Measurements from ENCODE around the gene MYO1B. TPM values are rescaled to one million over a fixed set of nuclear protein-coding genes. Genes with fewer than 3 reads are reported as not detected.

MYO1B gene
- total RNA-seq = 7.0 and 12.2 TPM in 2 replicates

GRCh38 chr2:191245046-191245868 is at the start of gene MYO1B:
MYO1B (plus strand) TSS chr2:191245404; CDS start chr2:191276896, 31,492 bp downstream.
- Mint-ChIP-seq H3K4me3 (ENCODE audit: low read depth) (peak within 1 kb of the TSS; percentile 81), H3K4me1 (ENCODE audit: low read depth) (peaks cover 12% of the 10 kb centered on the region), H3K27ac (peak within 1 kb of the TSS; percentile 9), H3K27me3 (ENCODE audit: low read depth) (peaks cover 32% of the 10 kb centered on the region), H3K9me3 (no peaks in the 10 kb centered on the region), H3K36me3 (ENCODE audit: low read depth) (no peaks in the 10 kb centered on the region)
- intact Hi-C loops (cut with micrococcal nuclease) = loop anchor here (2.0 kb wide), 1 partner anchor 80 kb away; no protein-coding TSS in a partner anchor
- peak; percentile 54 for DNase-seq (ENCODE audit: low spot score)

GRCh38 chr2:191197096-191197495 is 48.1 kb upstream of the MYO1B start:
- H3K9me3 Mint-ChIP-seq = peaks cover 36% of the 10 kb centered on the region
- no peaks in the 10 kb centered on the region for H3K27me3 Mint-ChIP-seq (ENCODE audit: low read depth)
- peaks cover 9% of the 10 kb centered on the region for H3K36me3 Mint-ChIP-seq (ENCODE audit: low read depth)
- H3K4me3 Mint-ChIP-seq (ENCODE audit: low read depth) = no peak overlapping the region
- no peak for DNase-seq (ENCODE audit: low spot score)
- no peak overlapping the region for H3K27ac Mint-ChIP-seq
- peaks cover 34% of the 10 kb centered on the region for H3K4me1 Mint-ChIP-seq (ENCODE audit: low read depth)
- intact Hi-C loops (cut with micrococcal nuclease) = no loop called here

GRCh38 chr2:191198271-191198670 is 46.9 kb upstream of the MYO1B start:
- Mint-ChIP-seq H3K9me3 (peaks cover 29% of the 10 kb centered on the region), H3K27ac (no peak overlapping the region), H3K4me1 (ENCODE audit: low read depth) (peaks cover 41% of the 10 kb centered on the region), H3K27me3 (ENCODE audit: low read depth) (no peaks in the 10 kb centered on the region), H3K4me3 (ENCODE audit: low read depth) (no peak overlapping the region), H3K36me3 (ENCODE audit: low read depth) (peaks cover 8% of the 10 kb centered on the region)
- intact Hi-C loops (cut with micrococcal nuclease) = no loop called here
- DNase-seq (ENCODE audit: low spot score) = no peak

GRCh38 chr2:191199929-191200512 is 45.2 kb upstream of the MYO1B start:
- peaks cover 34% of the 10 kb centered on the region for H3K4me1 Mint-ChIP-seq (ENCODE audit: low read depth)
- intact Hi-C loops (cut with micrococcal nuclease) = no loop called here
- no peak overlapping the region for H3K27ac Mint-ChIP-seq
- no peak overlapping the region for H3K4me3 Mint-ChIP-seq (ENCODE audit: low read depth)
- peaks cover 3% of the 10 kb centered on the region for H3K36me3 Mint-ChIP-seq (ENCODE audit: low read depth)
- H3K9me3 Mint-ChIP-seq = peaks cover 29% of the 10 kb centered on the region
- H3K27me3 Mint-ChIP-seq (ENCODE audit: low read depth) = no peaks in the 10 kb centered on the region
- DNase-seq (ENCODE audit: low spot score) = no peak

GRCh38 chr2:191200910-191201309 is 44.3 kb upstream of the MYO1B start:
- H3K27me3 Mint-ChIP-seq (ENCODE audit: low read depth) = no peaks in the 10 kb centered on the region
- peaks cover 28% of the 10 kb centered on the region for H3K9me3 Mint-ChIP-seq
- H3K36me3 Mint-ChIP-seq (ENCODE audit: low read depth) = peaks cover 2% of the 10 kb centered on the region
- H3K27ac Mint-ChIP-seq = no peak overlapping the region
- H3K4me1 Mint-ChIP-seq (ENCODE audit: low read depth) = peaks cover 34% of the 10 kb centered on the region
- no peak for DNase-seq (ENCODE audit: low spot score)
- intact Hi-C loops (cut with micrococcal nuclease) = no loop called here
- no peak overlapping the region for H3K4me3 Mint-ChIP-seq (ENCODE audit: low read depth)

GRCh38 chr2:191202209-191202721 is 42.9 kb upstream of the MYO1B start:
- H3K27ac Mint-ChIP-seq = no peak overlapping the region
- H3K4me1 Mint-ChIP-seq (ENCODE audit: low read depth) = peaks cover 43% of the 10 kb centered on the region

GRCh38 chr2:191202881-191203397 is 42.3 kb upstream of the MYO1B start:
- peaks cover 42% of the 10 kb centered on the region for H3K4me1 Mint-ChIP-seq (ENCODE audit: low read depth)
- H3K4me3 Mint-ChIP-seq (ENCODE audit: low read depth) = no peak overlapping the region
- H3K27ac Mint-ChIP-seq = peak overlapping the region; percentile 14
- no peaks in the 10 kb centered on the region for H3K36me3 Mint-ChIP-seq (ENCODE audit: low read depth)
- H3K27me3 Mint-ChIP-seq (ENCODE audit: low read depth) = no peaks in the 10 kb centered on the region
- H3K9me3 Mint-ChIP-seq = peaks cover 21% of the 10 kb centered on the region
- DNase-seq (ENCODE audit: low spot score) = no peak
- intact Hi-C loops (cut with micrococcal nuclease) = no loop called here

More at GRCh38 chr2:191202209-191202721, 42.9 kb upstream of the MYO1B start:
- intact Hi-C loops (cut with micrococcal nuclease) = no loop called here
- H3K4me3 Mint-ChIP-seq (ENCODE audit: low read depth) = no peak overlapping the region
- no peaks in the 10 kb centered on the region for H3K27me3 Mint-ChIP-seq (ENCODE audit: low read depth)
- DNase-seq (ENCODE audit: low spot score) = no peak
- H3K36me3 Mint-ChIP-seq (ENCODE audit: low read depth) = peaks cover 2% of the 10 kb centered on the region
- H3K9me3 Mint-ChIP-seq = peaks cover 28% of the 10 kb centered on the region

- no peaks in the 10 kb centered on the region for H3K27me3 Mint-ChIP-seq (ENCODE audit: low read depth)
- no peak for DNase-seq (ENCODE audit: low spot score)
These were observed 40.8 kb upstream of the MYO1B start for GRCh38 chr2:191204433-191204832.

GRCh38 chr2:191206613-191207471 is 38.4 kb upstream of the MYO1B start:
- H3K27me3 Mint-ChIP-seq (ENCODE audit: low read depth) = no peaks in the 10 kb centered on the region
- H3K27ac Mint-ChIP-seq = peak overlapping the region; percentile 29
- DNase-seq (ENCODE audit: low spot score) = no peak
- intact Hi-C loops (cut with micrococcal nuclease) = no loop called here
- H3K36me3 Mint-ChIP-seq (ENCODE audit: low read depth) = peaks cover 3% of the 10 kb centered on the region
- peak overlapping the region; percentile 6 for H3K4me3 Mint-ChIP-seq (ENCODE audit: low read depth)
- peaks cover 34% of the 10 kb centered on the region for H3K4me1 Mint-ChIP-seq (ENCODE audit: low read depth)
- peaks cover 15% of the 10 kb centered on the region for H3K9me3 Mint-ChIP-seq

More at GRCh38 chr2:191204433-191204832, 40.8 kb upstream of the MYO1B start:
- H3K4me1 Mint-ChIP-seq (ENCODE audit: low read depth) = peaks cover 42% of the 10 kb centered on the region
- intact Hi-C loops (cut with micrococcal nuclease) = no loop called here
- H3K4me3 Mint-ChIP-seq (ENCODE audit: low read depth) = peak overlapping the region; percentile 58
- H3K36me3 Mint-ChIP-seq (ENCODE audit: low read depth) = no peaks in the 10 kb centered on the region
- H3K9me3 Mint-ChIP-seq = peaks cover 15% of the 10 kb centered on the region
- H3K27ac Mint-ChIP-seq = peak overlapping the region; percentile 74

GRCh38 chr2:191209340-191209739 is 35.9 kb upstream of the MYO1B start:
- Mint-ChIP-seq H3K4me3 (ENCODE audit: low read depth) (no peak overlapping the region), H3K9me3 (peaks cover 30% of the 10 kb centered on the region), H3K36me3 (ENCODE audit: low read depth) (peaks cover 7% of the 10 kb centered on the region), H3K27ac (no peak overlapping the region), H3K27me3 (ENCODE audit: low read depth) (no peaks in the 10 kb centered on the region), H3K4me1 (ENCODE audit: low read depth) (peaks cover 16% of the 10 kb centered on the region)
- intact Hi-C loops (cut with micrococcal nuclease) = no loop called here
- no peak for DNase-seq (ENCODE audit: low spot score)

GRCh38 chr2:191212119-191212518 is 33.1 kb upstream of the MYO1B start:
- H3K4me1 Mint-ChIP-seq (ENCODE audit: low read depth) = no peaks in the 10 kb centered on the region
- no peak for DNase-seq (ENCODE audit: low spot score)
- no peaks in the 10 kb centered on the region for H3K27me3 Mint-ChIP-seq (ENCODE audit: low read depth)
- H3K9me3 Mint-ChIP-seq = peaks cover 25% of the 10 kb centered on the region
- H3K4me3 Mint-ChIP-seq (ENCODE audit: low read depth) = no peak overlapping the region
- peaks cover 7% of the 10 kb centered on the region for H3K36me3 Mint-ChIP-seq (ENCODE audit: low read depth)
- H3K27ac Mint-ChIP-seq = no peak overlapping the region
- intact Hi-C loops (cut with micrococcal nuclease) = no loop called here

GRCh38 chr2:191213333-191213732 is 31.9 kb upstream of the MYO1B start:
- Mint-ChIP-seq H3K4me1 (ENCODE audit: low read depth) (peaks cover 6% of the 10 kb centered on the region), H3K4me3 (ENCODE audit: low read depth) (no peak overlapping the region), H3K27me3 (ENCODE audit: low read depth) (no peaks in the 10 kb centered on the region), H3K9me3 (peaks cover 25% of the 10 kb centered on the region), H3K36me3 (ENCODE audit: low read depth) (peaks cover 7% of the 10 kb centered on the region), H3K27ac (no peak overlapping the region)
- no peak for DNase-seq (ENCODE audit: low spot score)
- intact Hi-C loops (cut with micrococcal nuclease) = no loop called here

All from activated T-helper 2 cell treated with anti-CD3 and anti-CD28 coated beads, Interferon-gamma antibody, Interleukin-2, Interleukin-4, amounts not matched to agents 10 μg/mL and 5 μg/mL and 100 μg/mL, durations not matched to agents 14 hours and 24 hours and 36 hours (primary cell).